ENCODE results near the gene PDGFRB.

PDGFRB gene

DNA sequence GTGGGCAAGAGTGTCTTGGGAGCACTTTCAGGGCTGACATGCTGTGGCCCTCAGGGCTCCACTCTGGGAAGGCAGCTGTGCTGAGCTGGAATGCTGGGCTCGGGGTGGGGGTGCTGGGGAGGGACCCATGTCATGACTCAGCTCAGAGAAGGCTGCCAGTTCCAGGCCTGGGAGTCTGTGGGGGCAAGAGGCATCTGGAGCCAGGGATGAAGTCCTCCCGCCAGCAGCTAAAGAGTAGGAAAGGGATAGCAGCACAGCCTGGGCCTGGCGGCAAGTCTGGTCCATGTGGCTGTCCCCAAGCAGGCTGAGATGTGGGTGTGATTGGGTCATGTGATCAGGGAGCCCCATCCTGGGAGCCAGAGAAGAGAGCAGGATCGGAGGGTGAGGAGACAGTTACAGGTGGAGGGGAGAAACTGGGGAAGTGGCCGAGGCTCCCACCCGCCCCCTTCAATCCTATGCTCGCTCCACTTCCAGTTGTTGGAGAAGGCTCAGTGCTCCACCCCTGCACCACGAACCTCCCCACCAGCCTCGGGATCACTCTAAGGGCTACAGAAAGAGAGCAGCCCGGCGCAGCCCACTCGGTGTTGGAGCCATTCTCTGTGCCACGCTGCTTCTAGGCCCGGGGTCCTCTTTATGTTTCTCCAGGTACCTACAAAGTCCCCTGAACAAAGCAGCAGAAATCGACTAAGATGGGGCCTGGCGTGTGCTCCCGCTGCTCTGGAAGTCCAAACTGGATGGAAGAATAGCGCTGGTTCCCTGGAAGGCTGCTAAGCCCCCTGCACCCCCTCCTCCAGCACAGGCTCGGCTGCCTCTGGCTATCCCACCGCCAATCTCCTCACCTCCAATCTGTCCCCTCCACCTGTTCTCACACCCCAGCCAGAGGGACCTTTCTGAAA, 12.0 kb downstream of the PDGFRB start:
- DNase-seq, result no peak

GRCh38 chr5:150142959-150143349, 12.7 kb downstream of the PDGFRB start:
- no peak for DNase-seq

GRCh38 chr5:150142185-150142958, 13.3 kb downstream of the PDGFRB start:
- DNase-seq, result no peak

DNA sequence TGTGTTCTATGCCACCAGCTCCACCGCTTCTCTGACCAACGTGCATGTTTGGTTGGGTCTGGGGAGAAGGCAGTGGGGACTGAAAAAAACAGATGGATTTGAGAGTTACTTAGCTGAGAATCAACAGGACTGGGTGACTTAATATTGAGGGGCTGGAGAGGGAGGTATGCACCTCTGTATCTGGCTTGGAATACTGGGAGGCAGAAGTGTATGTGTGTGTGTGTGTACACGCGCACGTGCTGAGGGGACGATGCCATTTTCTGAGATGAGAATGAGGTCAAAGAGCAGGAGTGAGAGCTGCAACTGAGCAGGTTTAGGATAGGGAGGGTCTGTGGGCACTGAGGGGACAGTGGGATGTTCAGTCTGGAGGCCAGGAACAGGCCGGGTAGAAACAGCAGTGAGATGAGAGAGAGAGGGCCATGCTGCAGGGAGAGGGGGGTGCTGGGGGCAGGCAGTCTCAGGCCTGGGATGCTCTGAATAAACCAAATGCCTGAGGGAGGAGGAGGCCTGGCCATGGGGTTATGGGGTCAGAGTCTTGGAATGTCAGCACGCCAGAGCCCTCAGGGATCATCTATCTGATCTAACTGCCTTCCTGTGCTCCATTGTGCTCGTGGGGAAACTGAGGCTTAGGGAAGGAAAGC, 14.0 kb downstream of the PDGFRB start:
- DNase-seq, result no peak

DNA sequence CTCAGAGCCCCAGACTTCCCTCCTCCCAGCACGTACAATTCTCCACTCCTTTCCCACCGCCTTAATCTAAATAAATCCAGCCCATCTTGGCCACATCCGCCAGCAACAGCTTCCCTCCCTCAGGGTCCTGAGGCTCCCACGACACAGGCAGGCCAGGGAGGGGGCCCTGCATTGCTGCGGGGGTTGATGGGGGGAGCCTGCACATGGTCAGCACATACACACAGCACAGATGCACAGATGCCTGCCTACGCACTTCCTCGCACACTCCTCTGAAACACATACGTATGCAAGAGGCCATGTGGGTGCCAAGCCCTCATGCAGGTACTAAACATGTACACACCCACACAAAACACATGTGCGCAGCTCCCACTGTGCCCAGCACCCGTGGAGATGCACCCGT, 14.8 kb downstream of the PDGFRB start:
- DNase-seq, result no peak

- no peak for DNase-seq
Measured at GRCh38 chr5:150139334-150139733, 16.3 kb downstream of the PDGFRB start.

GRCh38 chr5:150138551-150139265, 16.9 kb downstream of the PDGFRB start:
- DNase-seq, result no peak

DNA sequence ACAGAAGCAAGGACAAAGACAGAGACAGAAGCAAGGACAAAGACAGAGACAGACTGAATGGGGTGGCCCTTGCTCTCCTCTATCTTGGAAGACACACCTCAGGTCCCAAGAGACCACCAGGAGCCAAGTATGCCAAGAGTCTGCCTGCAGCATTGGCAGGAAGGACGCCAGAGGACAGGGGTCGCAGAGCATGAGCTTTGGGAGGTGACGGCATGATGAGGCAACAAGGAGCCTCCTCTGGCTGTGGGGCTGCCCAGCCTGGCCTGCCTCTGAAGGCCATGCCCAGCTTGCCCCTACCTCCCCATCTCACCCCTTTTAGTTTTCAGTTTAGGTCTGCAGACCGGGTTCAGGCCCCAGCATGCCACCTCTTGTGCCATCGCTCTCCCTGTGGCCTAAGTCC, 17.6 kb downstream of the PDGFRB start:
- no peak for DNase-seq

- DNase-seq, result no peak
Measured at GRCh38 chr5:150137168-150137957, 18.3 kb downstream of the PDGFRB start.

GRCh38 chr5:150136305-150137167, 19.1 kb downstream of the PDGFRB start:
- no peak for DNase-seq

DNA sequence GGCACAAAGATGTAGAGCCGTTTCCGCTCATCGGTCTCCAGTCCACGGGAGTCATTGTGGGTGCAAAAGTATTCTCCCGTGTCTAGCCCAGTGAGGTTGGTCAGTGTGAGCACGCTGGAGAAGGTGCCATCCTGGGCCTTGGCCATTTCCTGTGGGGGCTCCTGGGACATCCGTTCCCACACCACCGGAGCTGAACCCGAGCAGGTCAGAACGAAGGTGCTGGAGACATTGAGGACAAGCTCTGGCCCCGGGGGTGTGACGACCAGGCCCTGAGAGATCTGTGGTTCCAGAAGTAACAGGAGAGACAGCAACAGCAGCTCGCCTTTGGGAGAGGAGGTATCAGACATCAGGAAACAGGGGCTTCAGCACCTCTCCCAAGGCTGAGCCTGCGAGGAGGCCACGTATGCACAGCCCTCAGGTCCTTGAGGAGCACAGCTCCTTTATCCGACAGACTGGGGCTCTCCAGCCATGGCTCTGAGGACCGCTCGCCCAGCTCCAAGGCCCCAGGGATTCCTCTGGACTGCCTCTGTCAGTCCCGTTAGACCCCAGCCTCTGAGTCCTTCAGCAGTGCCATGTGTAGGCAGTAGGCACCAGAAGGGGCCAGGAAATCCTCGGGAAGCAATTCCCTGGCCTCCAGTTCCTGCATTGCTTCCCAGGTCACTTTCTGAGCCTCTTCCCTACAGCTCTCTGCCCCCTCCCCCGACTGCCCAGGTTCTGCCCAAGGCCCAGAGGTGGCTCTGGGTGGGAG, 19.9 kb downstream of the PDGFRB start:
- no peak for DNase-seq

GRCh38 chr5:150134198-150134588, 21.5 kb downstream of the PDGFRB start:
- no peak for DNase-seq

- DNase-seq, result no peak
Measured at GRCh38 chr5:150133581-150134197, 22.0 kb downstream of the PDGFRB start.

DNA sequence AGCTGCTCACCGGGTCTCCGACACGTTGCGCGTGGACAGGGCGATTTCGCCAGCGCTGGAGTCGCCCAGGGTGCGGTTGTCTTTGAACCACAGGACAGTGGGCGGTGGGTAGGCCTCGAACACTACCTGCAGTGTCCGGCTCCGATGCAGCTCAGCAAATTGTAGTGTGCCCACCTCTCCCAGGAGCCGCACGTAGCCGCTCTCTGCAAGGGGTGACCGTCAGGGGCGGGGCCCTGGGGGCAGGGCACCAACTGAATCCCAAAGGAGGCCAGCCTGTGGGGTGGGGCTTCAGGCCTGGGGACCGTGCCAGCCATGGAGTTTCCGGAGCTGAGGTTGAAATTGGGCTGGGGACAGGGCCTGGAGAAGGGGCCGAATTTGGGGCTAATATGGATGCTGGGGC, 22.9 kb downstream of the PDGFRB start:
- no peak for DNase-seq

- DNase-seq, result no peak
Measured at GRCh38 chr5:150131978-150132694, 23.5 kb downstream of the PDGFRB start.

GRCh38 chr5:150131461-150131860, 24.2 kb downstream of the PDGFRB start:
- no peak for DNase-seq

GRCh38 chr5:150130493-150130922, 25.1 kb downstream of the PDGFRB start:
- no peak for DNase-seq

GRCh38 chr5:150129813-150130492, 25.7 kb downstream of the PDGFRB start:
- peak; percentile 68 for DNase-seq

GRCh38 chr5:150129454-150129812, 26.2 kb downstream of the PDGFRB start:
- DNase-seq, result no peak
